Tibial artery (tissue), 4 donors: ENCODE data around the gene SRA1.
"Not testable (repeated sequence)": the region's sequence is repeated elsewhere in the genome, so short reads cannot be mapped to it uniquely, and the experiment has no call there.

Experiments used
- DNase-seq, 2 donors: peaks; one replicate each; pipeline ENCODE4 v3.0.0-alpha.2; 2019
- H3K27ac ChIP-seq, 2 donors: fragments of 200-600 bp; sonication (generic) in 1 of 2; 1 replicate in 1 of 2; 2 replicates in 1 of 2; pipeline ENCODE4 v1.5.1; 2018 to 2019; ENCODE audit warnings: mild to moderate bottlenecking in 1 of 2
- H3K27me3 ChIP-seq, 2 donors: fragments of 200-600 bp; sonication (generic) in 1 of 2; one replicate each; pipeline versions ENCODE4 v1.5.1 to v1.6.0; 2016 to 2019
- H3K36me3 ChIP-seq, 3 donors: fragments of 200-600 bp; sonication (generic) in 2 of 3; one replicate each; pipeline ENCODE4 v1.5.1; 2016 to 2019; ENCODE audit warnings: mild to moderate bottlenecking in 2 of 3
- H3K4me1 ChIP-seq, 4 donors: fragments of 200-600 bp; sonication (generic) in 2 of 4; 1 replicate in 3 of 4; 2 replicates in 1 of 4; pipeline ENCODE4 v1.5.1; 2016 to 2019
- H3K4me3 ChIP-seq, 2 donors: fragments of 200-600 bp; sonication (generic) in 1 of 2; 1 replicate in 1 of 2; 2 replicates in 1 of 2; pipeline ENCODE4 v1.5.1; 2018 to 2019; ENCODE audit warnings: mild to moderate bottlenecking in 2 of 2
- H3K9me3 ChIP-seq, 3 donors: fragments of 200-600 bp; sonication (generic) in 1 of 3; one replicate each; pipeline ENCODE4 v1.5.1; 2016 to 2019
- CTCF ChIP-seq, 2 experiments: fragments of 200-600 bp in 1 of 2; fragments of 450-650 bp in 1 of 2; IDR thresholded peaks; one replicate each; pipeline ENCODE4 v1.5.1; 2017 to 2019; ENCODE audit warnings: antibody characterized with exemption in 2 of 2, mild to moderate bottlenecking in 1 of 2, moderate library complexity in 1 of 2
- intact Hi-C: fragments of 100-400 bp; cut with DNase I; formaldehyde crosslinking; loops from one replicate; pipeline ENCODE4 v1.15.0; 2023; ENCODE audit warnings: low total_unique reads

Gene SRA1

GRCh38 chr5:140600096-140600495 lies 42.8 kb upstream of the SRA1 start:
- H3K27ac ChIP-seq, result no peak overlapping the region
- no peaks in the 10 kb centered on the region for H3K4me1 ChIP-seq
- H3K9me3 ChIP-seq, result no peaks in the 10 kb centered on the region
- no peak for TF ChIP-seq CTCF (IDR thresholded peaks at IDR 0.05)
- intact Hi-C loops, result no loop called here
- no peak for DNase-seq
- no peaks in the 10 kb centered on the region for H3K36me3 ChIP-seq
- H3K27me3 ChIP-seq, result no peaks in the 10 kb centered on the region
- H3K4me3 ChIP-seq, result no peak overlapping the region

- TF ChIP-seq CTCF (IDR thresholded peaks at IDR 0.05), result no peak
- no peak overlapping the region for H3K27ac ChIP-seq
These were observed 41.6 kb upstream of the SRA1 start for GRCh38 chr5:140598836-140599235.

DNA sequence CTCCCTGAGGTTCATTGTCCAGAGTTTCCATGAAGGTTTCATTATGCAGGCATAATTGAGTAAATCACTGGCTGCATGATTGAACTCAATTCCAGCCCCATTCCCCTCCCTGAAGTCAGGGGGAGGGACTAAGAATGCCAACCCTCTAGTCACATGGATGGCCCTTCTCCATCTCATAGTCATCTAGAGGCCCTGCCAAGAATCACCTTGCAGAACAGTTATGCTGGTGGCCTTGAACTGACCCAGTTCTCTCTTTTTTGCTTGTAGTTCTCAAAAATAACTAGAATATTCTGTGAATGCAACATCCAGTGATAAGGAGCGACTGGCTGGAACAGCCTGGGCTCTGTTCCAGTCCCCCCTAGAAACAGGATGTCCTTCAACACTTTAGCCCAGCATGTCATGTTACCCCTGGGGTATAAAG lies 39.1 kb upstream of the SRA1 start:
- no peak for TF ChIP-seq CTCF (IDR thresholded peaks at IDR 0.05)
- no peak overlapping the region for H3K4me3 ChIP-seq
- DNase-seq, result no peak
- no peaks in the 10 kb centered on the region for H3K9me3 ChIP-seq
- no peaks in the 10 kb centered on the region for H3K27me3 ChIP-seq
- no peaks in the 10 kb centered on the region for H3K36me3 ChIP-seq
- no peaks in the 10 kb centered on the region for H3K4me1 ChIP-seq
- intact Hi-C loops, result no loop called here
- no peak overlapping the region for H3K27ac ChIP-seq

More at GRCh38 chr5:140598836-140599235, 41.6 kb upstream of the SRA1 start:
- H3K9me3 ChIP-seq, result no peaks in the 10 kb centered on the region
- DNase-seq, result no peak
- intact Hi-C loops, result no loop called here
- H3K27me3 ChIP-seq, result no peaks in the 10 kb centered on the region
- H3K4me1 ChIP-seq, result no peaks in the 10 kb centered on the region
- no peak overlapping the region for H3K4me3 ChIP-seq
- H3K36me3 ChIP-seq, result no peaks in the 10 kb centered on the region

DNA sequence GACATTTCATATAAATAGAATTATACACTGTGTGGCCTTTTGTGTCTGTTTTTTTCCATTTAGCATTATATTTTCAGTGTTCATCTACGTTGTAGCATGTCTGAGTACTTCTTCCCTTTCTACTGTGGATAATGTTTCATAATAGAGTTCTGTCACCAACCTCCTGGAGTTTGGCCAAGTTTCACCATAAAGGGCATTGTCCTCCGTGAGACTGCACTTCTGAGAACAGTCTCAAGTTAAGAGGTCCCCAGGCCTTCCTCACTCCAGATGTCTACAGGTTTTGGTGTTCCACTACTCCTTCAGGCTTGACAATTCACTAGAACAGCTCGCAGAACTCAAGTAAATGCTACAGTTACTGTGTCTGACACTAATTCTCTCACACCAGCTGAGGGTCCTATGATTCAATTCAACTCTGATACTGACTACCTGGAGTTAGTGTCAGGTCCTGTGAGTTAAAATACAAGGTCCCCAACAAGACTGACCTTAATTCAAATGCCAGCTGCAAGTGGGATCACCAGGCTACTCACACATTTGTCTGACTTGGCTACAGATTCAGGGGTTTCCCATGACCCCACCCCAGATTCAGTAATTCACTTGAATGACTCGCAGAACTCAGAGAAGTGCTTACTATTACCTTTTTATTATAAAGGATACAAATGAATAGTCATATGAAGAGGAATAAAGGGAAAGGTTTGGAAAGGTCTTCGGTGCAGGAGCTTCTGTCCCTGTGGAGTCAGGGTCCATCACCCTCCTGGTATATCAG lies 38.4 kb upstream of the SRA1 start:
- Histone ChIP-seq H3K27ac (no peak overlapping the region), H3K9me3 (no peaks in the 10 kb centered on the region), H3K36me3 (no peaks in the 10 kb centered on the region), H3K4me3 (no peak overlapping the region), H3K27me3 (no peaks in the 10 kb centered on the region), H3K4me1 (no peaks in the 10 kb centered on the region)
- peak in 1 of 2 donors; percentile 37 for DNase-seq
- no peak for TF ChIP-seq CTCF (IDR thresholded peaks at IDR 0.05)
- intact Hi-C loops, result no loop called here

DNA sequence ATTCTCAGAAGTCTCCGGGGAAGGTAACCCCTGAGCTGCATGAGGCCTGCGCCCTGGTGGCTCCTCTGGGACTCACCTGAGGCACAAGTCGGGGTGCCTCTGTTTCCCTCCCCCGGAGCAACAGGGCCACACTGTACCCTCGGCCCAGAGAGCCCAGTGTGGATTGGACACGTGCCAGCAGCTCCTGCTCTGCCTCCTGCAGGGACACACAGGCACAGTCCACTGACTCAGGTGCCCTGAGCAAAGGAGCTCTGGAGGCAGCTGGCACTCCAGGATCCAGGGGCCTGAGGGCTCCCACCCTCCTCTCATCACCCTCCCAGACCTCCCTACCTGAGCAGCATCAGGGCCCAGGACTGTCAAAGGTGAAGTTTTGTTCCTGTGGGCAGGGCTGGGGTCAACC lies 36.9 kb upstream of the SRA1 start:
- Histone ChIP-seq H3K27me3 (no peaks in the 10 kb centered on the region), H3K27ac (no peak overlapping the region), H3K4me3 (no peak overlapping the region), H3K9me3 (no peaks in the 10 kb centered on the region), H3K4me1 (peaks cover 0 to 9% (median 2%) of the 10 kb centered on the region in 4 donors), H3K36me3 (no peaks in the 10 kb centered on the region)
- intact Hi-C loops, result no loop called here
- no peak for DNase-seq
- no peak for TF ChIP-seq CTCF (IDR thresholded peaks at IDR 0.05)

DNA sequence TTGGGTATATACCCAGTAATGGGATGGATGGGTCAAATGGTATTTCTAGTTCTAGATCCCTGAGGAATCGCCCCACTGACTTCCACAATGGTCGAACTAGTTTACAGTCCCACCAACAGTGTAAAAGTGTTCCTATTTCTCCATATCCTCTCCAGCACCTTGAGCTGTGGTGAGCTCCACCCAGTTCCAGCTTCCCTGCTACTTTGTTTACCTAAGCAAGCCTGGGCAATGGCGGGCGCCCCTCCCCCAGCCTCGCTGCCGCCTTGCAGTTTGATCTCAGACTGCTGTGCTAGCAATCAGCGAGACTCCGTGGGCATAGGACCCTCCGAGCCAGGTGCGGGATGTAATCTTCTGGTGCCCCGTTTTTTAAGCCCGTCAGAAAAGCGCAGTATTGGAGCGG lies 35.8 kb upstream of the SRA1 start:
- DNase-seq, H3K27ac ChIP-seq, H3K4me3 ChIP-seq, intact Hi-C loops, H3K36me3 ChIP-seq, H3K9me3 ChIP-seq, H3K27me3 ChIP-seq: not testable (repeated sequence)
- peaks cover 0 to 20% (median 8%) of the 10 kb centered on the region in 4 donors for H3K4me1 ChIP-seq
